OCI-LY3 (cell line): ENCODE measurements around the gene PBX2.

Experiments
- H2AFZ ChIP-seq: fragments of 200-600, 300-600 bp; shearing (Covaris generic); 2 replicates; pipeline ENCODE4 v1.6.0; 2014; ENCODE audit warnings: antibody characterized with exemption, low read depth, low read length
- H3K27ac ChIP-seq: fragments of 200-600, 300-600 bp; sonication (generic); 2 replicates; pipeline ENCODE4 v1.5.1; 2014; ENCODE audit warnings: mild to moderate bottlenecking, low read length, moderate library complexity, mixed read lengths
- H3K27me3 ChIP-seq: fragments of 200-600, 300-600 bp; sonication (generic); 2 replicates; pipeline ENCODE4 v1.6.1; 2014; ENCODE audit warnings: low read depth, low read length, mixed read lengths
- H3K36me3 ChIP-seq: fragments of 200-600, 300-600 bp; sonication (generic); replicated peaks from 2 replicates; pipeline ENCODE3; 2014; ENCODE audit warnings: low read depth, low read length, mixed read lengths
- H3K4me1 ChIP-seq: fragments of 300-600, 200-600 bp; sonication (generic); 2 replicates; pipeline ENCODE4 v1.6.1; 2014; ENCODE audit warnings: low read length, mixed read lengths
- H3K4me2 ChIP-seq: fragments of 200-600, 300-600 bp; sonication (generic); 2 replicates; pipeline ENCODE4 v1.6.1; 2014; ENCODE audit warnings: low read length, mixed read lengths
- H3K4me3 ChIP-seq: fragments of 300-600, 200-600 bp; sonication (generic); 2 replicates; pipeline ENCODE4 v1.5.1; 2014; ENCODE audit warnings: antibody characterized with exemption, mild to moderate bottlenecking, low read length, moderate library complexity
- H3K79me2 ChIP-seq: fragments of 300-600, 200-600 bp; shearing (Covaris generic); 2 replicates; pipeline ENCODE4 v1.6.1; 2014; ENCODE audit warnings: mild to moderate bottlenecking, low read length, mixed read lengths
- H3K9ac ChIP-seq: fragments of 300-600, 200-600 bp; shearing (Covaris generic); 2 replicates; pipeline ENCODE4 v1.6.0; 2014; ENCODE audit warnings: mild to moderate bottlenecking, low read length, moderate library complexity
- H3K9me3 ChIP-seq: fragments of 200-600, 300-600 bp; shearing (Covaris generic); 2 replicates; pipeline ENCODE4 v1.6.1; 2014; ENCODE audit warnings: low read length, mixed read lengths; ENCODE audit not compliant: insufficient read depth
- H4K20me1 ChIP-seq: fragments of 200-600, 300-600 bp; sonication (generic); 2 replicates; pipeline ENCODE4 v1.6.1; 2016; ENCODE audit warnings: low read length, mixed read lengths; ENCODE audit not compliant: insufficient read depth
- EZH2phosphoT487 ChIP-seq: fragments of 200-600 bp; shearing (Covaris generic); IDR thresholded peaks from 2 replicates; pipeline ENCODE4 v1.6.1; 2018; ENCODE audit warnings: antibody characterized with exemption, mixed run types, low read depth
- TF ChIP-seq, protein P1 (sequence below): fragments of 200-600, 300-600 bp; sonication (generic); IDR thresholded peaks from 2 replicates; pipeline ENCODE4 v1.5.1; 2014; ENCODE audit warnings: antibody characterized with exemption, low read length, low read depth

The PBX2 gene

DNA sequence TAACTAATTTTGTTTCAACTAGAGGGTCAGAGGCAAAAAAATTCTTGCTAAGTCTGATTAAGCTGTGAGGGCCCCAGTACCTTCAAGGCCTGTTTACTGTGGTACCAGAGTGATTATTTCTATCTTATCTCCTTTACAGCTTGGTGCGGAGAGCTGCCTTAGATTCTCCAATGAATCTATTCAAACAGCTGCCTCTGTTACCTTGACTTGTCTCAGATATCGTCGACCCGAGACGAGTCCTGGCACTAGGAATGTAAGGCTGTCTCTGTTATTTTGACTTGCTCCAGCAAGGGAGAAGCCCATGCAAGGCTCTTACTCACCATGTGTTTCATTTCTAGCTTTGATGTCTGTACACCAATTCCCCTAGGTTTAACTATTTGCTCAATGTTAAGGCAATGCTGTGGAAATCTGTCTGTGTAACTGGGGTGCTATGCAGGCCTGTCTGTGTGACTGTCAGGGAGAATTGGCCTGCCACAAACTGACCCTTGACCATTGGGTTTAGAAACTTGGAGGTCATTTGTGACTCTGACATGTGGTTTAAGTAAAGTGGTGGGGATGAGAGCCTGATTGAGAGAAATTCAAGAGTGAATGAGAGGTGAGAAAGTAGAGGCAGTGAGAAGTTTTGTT, 49.5 kb downstream of the PBX2 start:
- no peaks in the 10 kb centered on the region for H3K79me2 ChIP-seq
- no peaks in the 10 kb centered on the region for H4K20me1 ChIP-seq
- no peak overlapping the region for H3K9ac ChIP-seq
- H3K9me3 ChIP-seq = no peaks in the 10 kb centered on the region
- no peaks in the 10 kb centered on the region for H3K27me3 ChIP-seq
- no peak overlapping the region for H3K4me3 ChIP-seq
- TF ChIP-seq, protein P1, sequence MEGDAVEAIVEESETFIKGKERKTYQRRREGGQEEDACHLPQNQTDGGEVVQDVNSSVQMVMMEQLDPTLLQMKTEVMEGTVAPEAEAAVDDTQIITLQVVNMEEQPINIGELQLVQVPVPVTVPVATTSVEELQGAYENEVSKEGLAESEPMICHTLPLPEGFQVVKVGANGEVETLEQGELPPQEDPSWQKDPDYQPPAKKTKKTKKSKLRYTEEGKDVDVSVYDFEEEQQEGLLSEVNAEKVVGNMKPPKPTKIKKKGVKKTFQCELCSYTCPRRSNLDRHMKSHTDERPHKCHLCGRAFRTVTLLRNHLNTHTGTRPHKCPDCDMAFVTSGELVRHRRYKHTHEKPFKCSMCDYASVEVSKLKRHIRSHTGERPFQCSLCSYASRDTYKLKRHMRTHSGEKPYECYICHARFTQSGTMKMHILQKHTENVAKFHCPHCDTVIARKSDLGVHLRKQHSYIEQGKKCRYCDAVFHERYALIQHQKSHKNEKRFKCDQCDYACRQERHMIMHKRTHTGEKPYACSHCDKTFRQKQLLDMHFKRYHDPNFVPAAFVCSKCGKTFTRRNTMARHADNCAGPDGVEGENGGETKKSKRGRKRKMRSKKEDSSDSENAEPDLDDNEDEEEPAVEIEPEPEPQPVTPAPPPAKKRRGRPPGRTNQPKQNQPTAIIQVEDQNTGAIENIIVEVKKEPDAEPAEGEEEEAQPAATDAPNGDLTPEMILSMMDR = no peak
- no peak for TF ChIP-seq EZH2phosphoT487
- H3K36me3 ChIP-seq = no peaks in the 10 kb centered on the region
- H2AFZ ChIP-seq = no peak overlapping the region
- H3K27ac ChIP-seq = no peak overlapping the region
- no peak overlapping the region for H3K4me2 ChIP-seq
- H3K4me1 ChIP-seq = no peaks in the 10 kb centered on the region; the same call in 1 of the 2 replicates

DNA sequence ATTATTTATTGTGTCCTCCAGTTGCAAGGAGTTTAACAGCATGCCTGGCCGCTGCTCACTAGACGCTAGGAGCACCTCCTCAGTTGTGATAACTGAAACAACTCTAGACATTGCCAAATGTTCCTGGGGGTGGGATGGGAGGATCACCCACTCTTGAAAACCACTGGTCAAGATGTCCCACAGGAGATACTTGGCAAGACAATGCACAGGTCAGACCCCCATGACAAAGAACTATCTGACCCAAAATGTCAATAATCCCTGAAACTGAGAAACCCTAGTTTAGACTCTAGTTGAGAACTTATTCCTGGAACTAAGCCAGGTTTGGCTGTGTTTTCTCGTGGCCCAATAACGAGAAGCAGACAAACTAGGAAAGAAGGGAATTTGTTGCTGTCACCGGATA, 50.4 kb downstream of the PBX2 start:
- no peak for TF ChIP-seq EZH2phosphoT487
- TF ChIP-seq, protein P1 = no peak
- H3K27ac ChIP-seq = no peak overlapping the region
- H3K36me3 ChIP-seq = no peaks in the 10 kb centered on the region
- no peaks in the 10 kb centered on the region for H4K20me1 ChIP-seq
- H3K4me3 ChIP-seq = no peak overlapping the region
- H3K9me3 ChIP-seq = no peaks in the 10 kb centered on the region
- H3K4me2 ChIP-seq = no peak overlapping the region
- H3K9ac ChIP-seq = no peak overlapping the region
- no peaks in the 10 kb centered on the region; the same call in 1 of the 2 replicates for H3K4me1 ChIP-seq
- H2AFZ ChIP-seq = no peak overlapping the region
- no peaks in the 10 kb centered on the region for H3K79me2 ChIP-seq
- H3K27me3 ChIP-seq = no peaks in the 10 kb centered on the region

DNA sequence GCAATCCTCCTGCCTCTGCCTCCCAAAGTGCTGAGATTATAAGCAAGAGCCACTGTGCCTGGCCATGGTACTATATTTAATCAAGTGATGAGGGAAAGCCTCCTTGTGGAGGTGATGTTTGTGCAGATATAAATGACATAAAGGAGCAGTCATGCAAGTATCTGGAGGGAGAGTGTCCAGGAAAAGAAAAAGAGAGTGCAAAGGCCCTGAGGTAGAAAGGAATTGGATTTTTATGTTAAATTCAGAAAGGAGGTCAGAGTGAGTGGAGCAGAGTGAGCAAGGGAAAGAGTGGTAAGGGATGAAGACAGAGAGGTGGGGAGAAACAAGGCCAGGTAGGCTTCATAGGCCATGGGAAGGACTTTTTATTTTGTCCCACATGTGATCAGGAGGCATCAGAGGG, 52.5 kb downstream of the PBX2 start:
- no peak overlapping the region for H3K9ac ChIP-seq
- H3K9me3 ChIP-seq = no peaks in the 10 kb centered on the region
- TF ChIP-seq, protein P1 = no peak
- no peak for TF ChIP-seq EZH2phosphoT487
- no peak overlapping the region for H3K4me2 ChIP-seq
- H3K27me3 ChIP-seq = no peaks in the 10 kb centered on the region
- no peak overlapping the region for H3K27ac ChIP-seq
- no peak overlapping the region for H2AFZ ChIP-seq
- no peaks in the 10 kb centered on the region for H4K20me1 ChIP-seq
- no peaks in the 10 kb centered on the region for H3K79me2 ChIP-seq
- no peaks in the 10 kb centered on the region for H3K36me3 ChIP-seq
- no peaks in the 10 kb centered on the region; the same call in 1 of the 2 replicates for H3K4me1 ChIP-seq
- no peak overlapping the region for H3K4me3 ChIP-seq
